GM21526 (cell line): ENCODE data around the gene RPS25.
"Not testable (repeated sequence)": the region's sequence is repeated elsewhere in the genome, so short reads cannot be mapped to it uniquely, and the experiment has no call there.

Source experiments
- ATAC-seq: cut with Tn5 transposase; IDR thresholded peaks from one replicate; pipeline ENCODE4 v1.9.1; 2021; ENCODE audit warnings: moderate library complexity; ENCODE audit not compliant: unreplicated experiment, low FRiP score

Gene RPS25

GRCh38 chr11:119041821-119042514, 23.8 kb upstream of the RPS25 start:
- ATAC-seq = no peak

GRCh38 chr11:119039471-119039870, 21.3 kb upstream of the RPS25 start:
- ATAC-seq = not testable (repeated sequence)

- no peak for ATAC-seq
Measured at GRCh38 chr11:119038884-119039283, 20.7 kb upstream of the RPS25 start.

GRCh38 chr11:119034813-119035212, 16.7 kb upstream of the RPS25 start:
- ATAC-seq = no peak

GRCh38 chr11:119033421-119033820, 15.3 kb upstream of the RPS25 start:
- ATAC-seq = not testable (repeated sequence)

- no peak for ATAC-seq
Measured at GRCh38 chr11:119031912-119032280, 13.8 kb upstream of the RPS25 start.

GRCh38 chr11:119030329-119031047, 12.3 kb upstream of the RPS25 start, which contains the start of gene SLC37A4:
TSS of gene SLC37A4 (minus strand) at chr11:119030877.
- ATAC-seq = peak; percentile 73

- peak; percentile 10 for ATAC-seq
Measured at GRCh38 chr11:119030029-119030328, 11.8 kb upstream of the RPS25 start.

GRCh38 chr11:119029340-119030028, 11.3 kb upstream of the RPS25 start:
- peak; percentile 10 for ATAC-seq

GRCh38 chr11:119029069-119029339, 10.9 kb upstream of the RPS25 start:
- ATAC-seq = no peak

- ATAC-seq = no peak
Measured at GRCh38 chr11:119028346-119029068, 10.4 kb upstream of the RPS25 start.

- no peak for ATAC-seq
Measured at GRCh38 chr11:119027561-119028345, 9.6 kb upstream of the RPS25 start.

GRCh38 chr11:119026970-119027369, 8.8 kb upstream of the RPS25 start:
- no peak for ATAC-seq

GRCh38 chr11:119025978-119026766, 8.0 kb upstream of the RPS25 start:
- ATAC-seq = no peak

GRCh38 chr11:119025541-119025940, 7.4 kb upstream of the RPS25 start:
- no peak for ATAC-seq

- ATAC-seq = no peak
Measured at GRCh38 chr11:119025099-119025473, 6.9 kb upstream of the RPS25 start.

- ATAC-seq = no peak
Measured at GRCh38 chr11:119024430-119025098, 6.4 kb upstream of the RPS25 start.

- ATAC-seq = no peak
Measured at GRCh38 chr11:119023741-119024140, 5.6 kb upstream of the RPS25 start.

- no peak for ATAC-seq
Measured at GRCh38 chr11:119021631-119022030, 3.5 kb upstream of the RPS25 start.
